ENCODE results near the gene ZBTB11. TPM values are rescaled to one million over a fixed set of nuclear protein-coding genes. Genes with fewer than 3 reads are reported as not detected.

Gene ZBTB11
- total and polyA plus RNA-seq, 10 of the 15 experiments (the other 5 are each of a cell fraction or from before 2014, with no cell fraction given), result 3.5 to 25.7 (median 18.0) TPM

DNA sequence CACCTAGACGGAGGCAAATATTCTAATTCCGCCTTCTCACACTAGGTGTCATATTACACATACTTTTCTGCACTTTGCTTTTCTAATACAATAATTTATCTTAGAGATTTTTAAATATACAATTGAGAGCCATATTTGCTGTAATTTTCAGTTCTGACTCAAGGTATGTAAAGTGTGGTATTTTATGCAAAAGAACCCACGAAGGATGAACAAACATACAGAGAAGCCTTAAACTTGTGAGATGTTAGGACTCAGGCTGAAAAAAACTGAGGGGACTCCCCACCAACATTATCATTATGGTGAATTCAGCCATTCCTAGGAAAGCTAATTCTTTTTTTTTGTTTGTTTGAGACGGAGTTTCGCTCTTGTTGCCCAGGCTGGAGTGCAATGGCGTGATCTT lies 9.6 kb downstream of the ZBTB11 start:
- H3K27me3 ChIP-seq (replicated peaks in 1 of 2; ENCODE audit: control insufficient read depth in 2 of 2, insufficient read depth in 2 of 2, low read length in 1 of 2), result no peaks in the 10 kb centered on the region
- intact Hi-C loops (cut with micrococcal nuclease; ENCODE audit: unreplicated experiment) (no loop called here), in situ Hi-C loops (cut with MboI) (no loop called here)
- FAIRE-seq, result no peak
- TF ChIP-seq TCF7 (IDR thresholded peaks at IDR 0.05; ENCODE audit: borderline replicate concordance) (no peak), FOS (IDR thresholded peaks at IDR 0.05; ENCODE audit: borderline replicate concordance, extremely low read depth, insufficient read length) (no peak), RUNX3 (IDR thresholded peaks at IDR 0.05; ENCODE audit: low read length) (no peak), SMAD5 (IDR thresholded peaks at IDR 0.05; ENCODE audit: low read depth) (no peak), CHD4 (IDR thresholded peaks at IDR 0.05) (no peak), POU2F2 (IDR thresholded peaks at IDR 0.05; ENCODE audit: borderline replicate concordance, low read depth, low read length) (no peak), BRCA1 (IDR thresholded peaks at IDR 0.05; ENCODE audit: low read depth, low read length) (no peak)
- no peak; the same call in 2 of the 3 replicates for ATAC-seq
- no peak overlapping the region for H2AFZ ChIP-seq (ENCODE audit: control insufficient read depth, low read depth, low read length)
- no peak overlapping the region for H3K4me2 ChIP-seq (ENCODE audit: control insufficient read depth, insufficient read depth)
- H4K20me1 ChIP-seq (ENCODE audit: control insufficient read depth, insufficient read depth), result no peaks in the 10 kb centered on the region
- peaks cover 5% of the 10 kb centered on the region for H3K79me2 ChIP-seq (ENCODE audit: control insufficient read depth, insufficient read depth, low read length)
- POLR2A ChIA-PET, result no interaction called here
- no peaks in the 10 kb centered on the region; the same call in 2 of the 3 replicates for H3K9me3 ChIP-seq (replicated peaks; ENCODE audit: control insufficient read depth, insufficient read depth, low read length)
- RAD21 ChIA-PET (ENCODE audit: unreplicated experiment), result no interaction called here
- no peak for DNase-seq (ENCODE audit: low read depth, low spot score)
- no peak overlapping the region for H3K9ac ChIP-seq (ENCODE audit: control insufficient read depth, insufficient read depth, low read length)
- peaks cover 2 to 28% of the 10 kb centered on the region in 2 experiments for H3K36me3 ChIP-seq (ENCODE audit: control insufficient read depth in 2 of 2, insufficient read depth in 2 of 2, low read length in 1 of 2)
- H3K4me1 ChIP-seq (ENCODE audit: control insufficient read depth, insufficient read depth, low read length), result no peaks in the 10 kb centered on the region
- H3K27ac ChIP-seq (ENCODE audit: control insufficient read depth, insufficient read depth), result no peak overlapping the region
- BruUV-seq (replicated peaks), result no TSS peak
- CTCF ChIA-PET, result no interaction called here
- 75% methylated on average over 6 of the region's 6 CpGs for WGBS (ENCODE audit: insufficient coverage, insufficient replicate concordance, low lambda C conversion rate, missing lambda C conversion rate)
- SMC1A ChIA-PET (ENCODE audit: uncharacterized antibody, unreplicated experiment), result no interaction called here
- no peak overlapping the region for H3K4me3 ChIP-seq

DNA sequence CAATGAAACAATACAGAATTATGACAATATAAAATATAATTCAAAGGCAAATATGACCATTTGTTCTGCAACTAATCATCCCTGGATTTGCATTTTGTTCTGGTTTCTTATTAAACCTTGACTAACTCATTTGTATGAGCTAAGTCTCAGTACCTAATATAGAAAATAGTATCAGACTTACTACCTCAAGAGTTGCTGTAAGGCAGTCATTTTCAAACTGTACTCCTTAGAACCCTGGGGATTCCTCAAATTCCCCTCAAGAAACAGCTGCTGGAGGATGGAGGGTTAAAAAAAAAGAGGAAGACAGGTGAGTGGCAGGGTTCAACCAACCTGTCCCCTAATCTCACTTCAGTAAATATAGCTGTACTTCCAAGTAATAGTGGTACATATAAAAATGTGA lies 11.1 kb downstream of the ZBTB11 start:
- peaks cover 4 to 25% of the 10 kb centered on the region in 2 experiments for H3K36me3 ChIP-seq (ENCODE audit: control insufficient read depth in 2 of 2, insufficient read depth in 2 of 2, low read length in 1 of 2)
- POLR2A ChIA-PET, result interaction anchor here (0.6 to 2.4 kb wide), 3 partner anchors 10 to 1270 kb away, joined by 3 to 8 read pairs (median 4); partner anchors contain the start of gene PCNP

More for the DNA sequence above, 11.1 kb downstream of the ZBTB11 start:
- Histone ChIP-seq H2AFZ (ENCODE audit: control insufficient read depth, low read depth, low read length) (no peak overlapping the region), H3K27me3 (replicated peaks in 1 of 2; ENCODE audit: control insufficient read depth in 2 of 2, insufficient read depth in 2 of 2, low read length in 1 of 2) (no peaks in the 10 kb centered on the region), H3K79me2 (ENCODE audit: control insufficient read depth, insufficient read depth, low read length) (peaks cover under 1% of the 10 kb centered on the region), H3K9ac (ENCODE audit: control insufficient read depth, insufficient read depth, low read length) (no peak overlapping the region), H3K4me3 (no peak overlapping the region), H3K4me2 (ENCODE audit: control insufficient read depth, insufficient read depth) (peak overlapping the region; percentile 19; the same call in 1 of the 2 replicates), H3K4me1 (ENCODE audit: control insufficient read depth, insufficient read depth, low read length) (no peaks in the 10 kb centered on the region), H4K20me1 (ENCODE audit: control insufficient read depth, insufficient read depth) (no peaks in the 10 kb centered on the region), H3K27ac (ENCODE audit: control insufficient read depth, insufficient read depth) (no peak overlapping the region), H3K9me3 (replicated peaks; ENCODE audit: control insufficient read depth, insufficient read depth, low read length) (no peaks in the 10 kb centered on the region; the same call in 2 of the 3 replicates)
- no TSS peak for BruUV-seq (replicated peaks)
- intact Hi-C loops (cut with micrococcal nuclease; ENCODE audit: unreplicated experiment) (no loop called here), in situ Hi-C loops (cut with MboI) (no loop called here)
- ChIA-PET SMC1A (ENCODE audit: uncharacterized antibody, unreplicated experiment) (interaction anchor here (0.8 to 2.3 kb wide), 5 partner anchors 9 to 87 kb away, joined by 3 to 11 read pairs (median 3); no protein-coding TSS in a partner anchor), RAD21 (ENCODE audit: unreplicated experiment) (no interaction called here), CTCF (interaction anchor here (1.2 kb wide), 1 partner anchor 136 kb away, joined by 3 read pairs; no protein-coding TSS in a partner anchor)
- no peak for DNase-seq (ENCODE audit: low read depth, low spot score)
- TF ChIP-seq SPI1 (IDR thresholded peaks at IDR 0.05; ENCODE audit: borderline replicate concordance, insufficient read depth, low read depth, low read length) (peak; percentile 10; the same call in 1 of the 2 replicates), STAT1 (conservative IDR thresholded peaks at IDR 0.05) (no peak)
- FAIRE-seq, result peak; percentile 56
- no peak for ATAC-seq
